Muscle layer of duodenum (tissue), 2 donors: ENCODE measurements around the gene SMARCD3.
A peak's percentile ranks its signal among the peaks of the same experiment; 100 is the strongest.

Experiments
- H3K27ac ChIP-seq: one replicate; pipeline ENCODE4 v1.7.0; 2013; ENCODE audit warnings: mild to moderate bottlenecking, low read length
- H3K27me3 ChIP-seq: one replicate; pipeline ENCODE4 v1.7.0; 2013; ENCODE audit warnings: low read depth, mild to moderate bottlenecking, control low read depth, low read length
- H3K36me3 ChIP-seq, 2 donors: one replicate each; pipeline ENCODE4 v1.7.0; 2013; ENCODE audit warnings: low read length in 2 of 2, control low read depth in 1 of 2, mild to moderate bottlenecking in 1 of 2; ENCODE audit not compliant: insufficient read depth in 2 of 2, control insufficient read depth in 1 of 2
- H3K4me1 ChIP-seq, 2 donors: one replicate each; pipeline ENCODE4 v1.7.0; 2013; ENCODE audit warnings: low read length in 2 of 2, mild to moderate bottlenecking in 2 of 2, control low read depth in 1 of 2, moderate library complexity in 1 of 2; ENCODE audit not compliant: insufficient read depth in 2 of 2, control insufficient read depth in 1 of 2
- H3K4me3 ChIP-seq, 2 donors: one replicate each; pipeline ENCODE4 v1.7.0; 2013; ENCODE audit warnings: low read length in 2 of 2, low read depth in 1 of 2, mild to moderate bottlenecking in 1 of 2
- H3K9me3 ChIP-seq, 2 donors: one replicate each; pipeline ENCODE4 v1.7.0; 2013; ENCODE audit warnings: low read length in 2 of 2, control low read depth in 1 of 2, mild to moderate bottlenecking in 1 of 2; ENCODE audit not compliant: control insufficient read depth in 1 of 2
- donor health status: healthy.

Gene SMARCD3

GRCh38 chr7:151271699-151272355 is 23.3 kb upstream of the SMARCD3 start:
- Histone ChIP-seq H3K4me1 (peaks cover 0 to 13% of the 10 kb centered on the region in 2 donors), H3K36me3 (no peaks in the 10 kb centered on the region), H3K27ac (peak overlapping the region; percentile 23), H3K27me3 (no peaks in the 10 kb centered on the region), H3K9me3 (no peaks in the 10 kb centered on the region), H3K4me3 (no peak overlapping the region)

GRCh38 chr7:151269511-151269910 is 21.0 kb upstream of the SMARCD3 start:
- Histone ChIP-seq H3K36me3 (no peaks in the 10 kb centered on the region), H3K9me3 (no peaks in the 10 kb centered on the region), H3K4me1 (no peaks in the 10 kb centered on the region), H3K4me3 (no peak overlapping the region), H3K27ac (no peak overlapping the region), H3K27me3 (no peaks in the 10 kb centered on the region)

GRCh38 chr7:151265351-151265931 is 16.9 kb upstream of the SMARCD3 start:
- H3K36me3 ChIP-seq = no peaks in the 10 kb centered on the region
- H3K4me1 ChIP-seq = no peaks in the 10 kb centered on the region
- H3K9me3 ChIP-seq = no peaks in the 10 kb centered on the region
- H3K27ac ChIP-seq = no peak overlapping the region
- H3K27me3 ChIP-seq = no peaks in the 10 kb centered on the region
- no peak overlapping the region for H3K4me3 ChIP-seq

DNA sequence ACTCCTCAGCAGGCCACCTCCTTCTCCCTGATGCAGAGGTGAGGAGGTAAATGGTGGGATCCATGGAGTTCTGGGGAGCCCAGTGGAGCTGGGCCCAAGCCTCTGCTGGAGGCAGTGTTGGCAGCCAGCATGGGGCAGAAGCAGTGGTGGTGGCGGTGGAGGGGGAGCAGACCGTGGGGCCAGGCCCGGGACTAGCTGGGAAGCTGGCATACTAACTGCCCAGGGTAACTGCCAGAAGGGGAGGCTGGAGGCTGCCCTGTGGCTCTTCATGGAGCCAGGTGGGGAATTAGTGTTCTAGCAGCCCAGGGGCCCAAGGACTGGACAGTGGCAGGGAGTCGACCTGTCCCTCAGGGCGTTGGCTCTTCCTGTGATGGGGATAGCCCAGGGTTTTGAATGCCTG is 16.1 kb upstream of the SMARCD3 start:
- Histone ChIP-seq H3K9me3 (no peaks in the 10 kb centered on the region), H3K4me3 (no peak overlapping the region), H3K27me3 (no peaks in the 10 kb centered on the region), H3K36me3 (no peaks in the 10 kb centered on the region), H3K4me1 (no peaks in the 10 kb centered on the region), H3K27ac (no peak overlapping the region)

DNA sequence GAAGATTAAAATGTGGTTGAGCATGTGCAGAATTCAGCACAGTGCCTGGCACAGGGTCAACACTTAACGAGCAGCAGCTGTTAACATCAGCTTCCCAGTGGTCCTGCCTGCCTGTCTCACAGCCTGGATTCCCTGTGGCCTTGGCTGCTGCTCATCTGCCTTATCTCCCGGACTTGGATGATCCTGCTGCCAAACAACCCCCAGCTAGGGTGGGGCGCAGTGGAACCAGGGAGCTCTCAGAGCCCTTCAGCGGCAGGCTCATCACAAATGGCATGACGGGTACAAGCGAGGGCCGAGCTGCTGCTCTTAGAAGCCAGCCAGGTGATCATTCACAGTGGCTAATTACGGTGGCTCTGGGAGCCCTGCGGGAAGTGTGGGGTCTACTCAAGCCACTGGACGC is 13.0 kb upstream of the SMARCD3 start:
- H3K36me3 ChIP-seq = no peaks in the 10 kb centered on the region
- H3K9me3 ChIP-seq = no peaks in the 10 kb centered on the region
- H3K4me3 ChIP-seq = no peak overlapping the region
- no peaks in the 10 kb centered on the region for H3K27me3 ChIP-seq
- no peak overlapping the region for H3K27ac ChIP-seq
- H3K4me1 ChIP-seq = no peaks in the 10 kb centered on the region

GRCh38 chr7:151260883-151261282 is 12.4 kb upstream of the SMARCD3 start:
- Histone ChIP-seq H3K27me3 (no peaks in the 10 kb centered on the region), H3K4me1 (no peaks in the 10 kb centered on the region), H3K4me3 (no peak overlapping the region), H3K27ac (no peak overlapping the region), H3K36me3 (no peaks in the 10 kb centered on the region), H3K9me3 (no peaks in the 10 kb centered on the region)

- H3K9me3 ChIP-seq = no peaks in the 10 kb centered on the region
- no peaks in the 10 kb centered on the region for H3K27me3 ChIP-seq
- no peaks in the 10 kb centered on the region for H3K36me3 ChIP-seq
- H3K27ac ChIP-seq = no peak overlapping the region
- H3K4me1 ChIP-seq = no peaks in the 10 kb centered on the region
- no peak overlapping the region for H3K4me3 ChIP-seq
These were observed 12.0 kb upstream of the SMARCD3 start for GRCh38 chr7:151260471-151260870.

DNA sequence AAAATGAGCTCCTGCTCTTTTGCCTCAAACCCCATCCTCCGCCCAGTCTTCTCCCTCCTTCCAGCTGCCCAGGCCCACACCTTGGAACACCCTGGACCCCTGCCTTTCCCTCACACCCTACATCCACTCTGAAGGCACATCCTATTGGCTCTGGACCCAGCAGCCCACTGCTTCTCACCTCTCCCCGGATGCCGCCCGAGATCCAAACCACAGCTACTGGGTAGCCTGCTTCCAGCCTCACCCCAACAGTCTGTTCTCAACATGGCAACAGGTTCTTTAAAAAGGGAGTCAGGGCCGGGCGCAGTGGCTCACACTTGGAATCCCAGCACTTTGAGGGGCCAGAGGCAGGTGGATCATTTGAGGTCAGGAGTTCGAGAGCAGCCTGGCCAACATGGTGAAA is 9.5 kb upstream of the SMARCD3 start:
- Histone ChIP-seq H3K27me3 (no peaks in the 10 kb centered on the region), H3K9me3 (no peaks in the 10 kb centered on the region), H3K27ac (no peak overlapping the region), H3K36me3 (no peaks in the 10 kb centered on the region), H3K4me1 (peaks cover 0 to 4% of the 10 kb centered on the region in 2 donors), H3K4me3 (no peak overlapping the region)

GRCh38 chr7:151256410-151257045 is 8.0 kb upstream of the SMARCD3 start:
- H3K27me3 ChIP-seq = no peaks in the 10 kb centered on the region
- H3K4me1 ChIP-seq = peaks cover 0 to 10% of the 10 kb centered on the region in 2 donors
- no peaks in the 10 kb centered on the region for H3K36me3 ChIP-seq
- no peaks in the 10 kb centered on the region for H3K9me3 ChIP-seq
- H3K27ac ChIP-seq = no peak overlapping the region
- no peak overlapping the region for H3K4me3 ChIP-seq

- H3K27ac ChIP-seq = no peak overlapping the region
- H3K36me3 ChIP-seq = no peaks in the 10 kb centered on the region
- H3K4me3 ChIP-seq = no peak overlapping the region
- no peaks in the 10 kb centered on the region for H3K27me3 ChIP-seq
- H3K9me3 ChIP-seq = no peaks in the 10 kb centered on the region
- peaks cover 0 to 22% of the 10 kb centered on the region in 2 donors for H3K4me1 ChIP-seq
These were observed 6.9 kb upstream of the SMARCD3 start for GRCh38 chr7:151255390-151255789.

DNA sequence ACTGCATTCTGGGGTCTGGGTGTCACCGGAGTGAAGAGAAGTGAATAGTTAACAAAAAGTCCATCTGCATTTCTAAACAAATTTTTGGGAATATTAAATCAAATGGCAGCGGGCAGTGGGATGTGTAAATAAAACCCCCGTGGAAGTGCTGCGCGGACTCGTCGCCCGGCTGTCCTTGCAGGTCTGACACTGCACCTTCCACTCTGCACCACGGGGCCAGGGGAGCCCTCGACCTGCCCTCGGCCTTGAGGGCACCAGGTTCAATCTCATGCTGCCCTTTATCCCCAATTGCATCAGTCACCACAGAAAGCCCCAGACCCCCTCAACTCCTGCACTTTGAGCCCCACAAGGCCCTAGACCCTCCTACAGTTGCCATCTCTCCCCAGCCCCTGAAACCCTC is 6.4 kb upstream of the SMARCD3 start:
- Histone ChIP-seq H3K27ac (no peak overlapping the region), H3K4me3 (no peak overlapping the region), H3K4me1 (peaks cover 0 to 27% of the 10 kb centered on the region in 2 donors), H3K27me3 (no peaks in the 10 kb centered on the region), H3K36me3 (no peaks in the 10 kb centered on the region), H3K9me3 (no peaks in the 10 kb centered on the region)
